H1 (cell line): ENCODE results near the gene APP. TPM values are rescaled to one million over a fixed set of nuclear protein-coding genes. Genes with fewer than 3 reads are reported as not detected.

ENCODE experiments used
- JUND ChIP-seq: IDR thresholded peaks from 2 replicates; pipeline ENCODE4 v1.6.1; 2011; ENCODE audit warnings: mild to moderate bottlenecking, improper control_type of control experiment, low read length
- SIN3A ChIP-seq, 2 experiments: IDR thresholded peaks in 1 of 2; conservative IDR thresholded peaks in 1 of 2; 2 replicates each; pipeline ENCODE4 v1.6.1; 2011 to 2012; ENCODE audit warnings: low read length in 2 of 2, improper control_type of control experiment in 1 of 2, low read depth in 1 of 2, mild to moderate bottlenecking in 1 of 2
- polyA plus RNA-seq, 7 experiments: library from polyadenylated mRNA; depleted of rRNA in 3 of 7; stranded (reverse) in 5 of 7; unstranded in 2 of 7; fragments of >200 nt in 5 of 7; fragments of 200-250 nt in 2 of 7; gene quantifications; 1 replicate in 5 of 7; 2 replicates in 1 of 7; 4 replicates in 1 of 7; pipeline versions ENCODE4 v1.2.1 to v1.2.3, GENCODE V29; 2011 to 2013; ENCODE audit warnings: missing spikeins in 2 of 7, mixed read lengths in 2 of 7
- total RNA-seq: library from RNA; stranded (reverse); fragmentation: NEBNext Ultra II Directional; extraction: Animal tissue kit (Norgen Biotek cat#: 25700); gene quantifications from 2 replicates; pipeline ENCODE4 v1.2.1, GENCODE V29; 2021

The APP gene
- total and polyA plus RNA-seq, 2 of the 8 experiments (the other 6 are each of a cell fraction or from before 2014, with no cell fraction given) = 375 to 551 TPM

- TF ChIP-seq SIN3A (conservative IDR thresholded peaks at IDR 0.05 in 1 of 2, IDR thresholded peaks at IDR 0.05 in 1 of 2; ENCODE audit: low read depth in 1 of 2, low read length in 2 of 2) (0 out of 4 replicates have a peak, but pooled peaks of 1 of the 2 experiments have one; percentile 20), JUND (no peak)
Measured at GRCh38 chr21:26170471-26171257, at the start of gene APP (continued).
